ENCODE data around the gene IQSEC2. TPM values are rescaled to one million over a fixed set of nuclear protein-coding genes. Genes with fewer than 3 reads are reported as not detected.
A peak's percentile ranks its signal among the peaks of the same experiment; 100 is the strongest.

Gene IQSEC2
- total and polyA plus RNA-seq, 11 donors: 7.7 to 16.4 (median 12.6) TPM

- Histone ChIP-seq H3K4me1 (peaks cover 0 to 22% (median 0%) of the 10 kb centered on the region in 12 donors), H3K27ac (peak overlapping the region in 1 of 12 donors; percentile 25), H3K27me3 (peaks cover 0 to 87% (median 0%) of the 10 kb centered on the region in 9 donors), H3K9me3 (no peaks in the 10 kb centered on the region), H3K36me3 (no peaks in the 10 kb centered on the region), H3K4me3 (peak overlapping the region; percentile 31 to 70 (median 60))
- intact Hi-C loops (cut with DNase I): loop anchor here in 1 of 10 donors (1.0 kb wide), 1 partner anchor 114 kb away; the partner anchor contains the start of gene HSD17B10
- TF ChIP-seq CTCF (IDR thresholded peaks at IDR 0.05): no peak
- no peak for DNase-seq
- 0 to 5% (median 2%) methylated on average over 24 to 75 of the region's 75 CpGs for WGBS, 4 donors
- ATAC-seq: peak in 1 of 4 donors; percentile 32
Measured at GRCh38 chrX:53320543-53321229, 39.3 kb upstream of the IQSEC2 start.

GRCh38 chrX:53319614-53320542, 38.5 kb upstream of the IQSEC2 start:
- intact Hi-C loops (cut with DNase I): loop anchor here in 9 of 10 donors (5.0 to 10.0 kb wide), 4 partner anchors 115 to 1735 kb away; partner anchors contain the start of gene HSD17B10 (in 3 of the 9)
- Histone ChIP-seq H3K27ac (no peak overlapping the region), H3K27me3 (peaks cover 0 to 84% (median 0%) of the 10 kb centered on the region in 9 donors), H3K36me3 (no peaks in the 10 kb centered on the region), H3K9me3 (no peaks in the 10 kb centered on the region), H3K4me1 (peaks cover 0 to 22% (median 0%) of the 10 kb centered on the region in 12 donors), H3K4me3 (peak overlapping the region; percentile 31 to 70 (median 60))
- DNase-seq: no peak
- TF ChIP-seq CTCF (IDR thresholded peaks at IDR 0.05) (no peak), POLR2A (IDR thresholded peaks at IDR 0.05) (no peak)
- peak in 2 of 4 donors; percentile 32 to 40 for ATAC-seq
- WGBS, 4 donors: 1 to 16% (median 8%) methylated on average over 21 to 31 of the region's 32 CpGs

- Histone ChIP-seq H3K27me3 (peaks cover 0 to 77% (median 0%) of the 10 kb centered on the region in 9 donors), H3K4me1 (peaks cover 0 to 25% (median 0%) of the 10 kb centered on the region in 12 donors), H3K36me3 (no peaks in the 10 kb centered on the region), H3K4me3 (peak overlapping the region in 4 of 12 donors; percentile 56 to 70 (median 64)), H3K9me3 (no peaks in the 10 kb centered on the region), H3K27ac (no peak overlapping the region)
- intact Hi-C loops (cut with DNase I): loop anchor here in 9 of 10 donors (5.0 to 10.0 kb wide), 4 partner anchors 116 to 1736 kb away; partner anchors contain the start of gene HSD17B10 (in 3 of the 9)
- ATAC-seq (no peak), DNase-seq (no peak)
- WGBS, 4 donors: 58 to 71% (median 69%) methylated on average over 7 to 10 of the region's 10 CpGs
- TF ChIP-seq CTCF (IDR thresholded peaks at IDR 0.05) (no peak), POLR2A (IDR thresholded peaks at IDR 0.05) (no peak)
Measured at GRCh38 chrX:53318766-53319353, 37.5 kb upstream of the IQSEC2 start.

Measured in heart left ventricle (tissue), 16 donors.